Endothelial cell of umbilical vein (primary cell): ENCODE data around the gene IGFL2.

Experiments
- MYC ChIP-seq: IDR thresholded peaks from one replicate; pipeline ENCODE4 v1.6.1; 2011; ENCODE audit warnings: mild to moderate bottlenecking, low read depth, low read length
- POLR2AphosphoS5 ChIP-seq: IDR thresholded peaks from 2 replicates; pipeline ENCODE4 v1.6.1; 2012; ENCODE audit warnings: low read depth, mild to moderate bottlenecking, control low read depth, low read length, moderate library complexity; ENCODE audit not compliant: insufficient read depth
- TF ChIP-seq, protein P1 (sequence below), 2 donors: IDR thresholded peaks; 1 replicate in 1 of 2; 2 replicates in 1 of 2; pipeline ENCODE4 v1.5.1; 2011; ENCODE audit warnings: low read length in 2 of 2, mild to moderate bottlenecking in 2 of 2, moderate library complexity in 2 of 2, control low read depth in 1 of 2, inconsistent platforms in 1 of 2, low read depth in 1 of 2; ENCODE audit not compliant: insufficient read depth in 1 of 2; ENCODE audit errors: extremely low read depth in 1 of 2

DNA sequence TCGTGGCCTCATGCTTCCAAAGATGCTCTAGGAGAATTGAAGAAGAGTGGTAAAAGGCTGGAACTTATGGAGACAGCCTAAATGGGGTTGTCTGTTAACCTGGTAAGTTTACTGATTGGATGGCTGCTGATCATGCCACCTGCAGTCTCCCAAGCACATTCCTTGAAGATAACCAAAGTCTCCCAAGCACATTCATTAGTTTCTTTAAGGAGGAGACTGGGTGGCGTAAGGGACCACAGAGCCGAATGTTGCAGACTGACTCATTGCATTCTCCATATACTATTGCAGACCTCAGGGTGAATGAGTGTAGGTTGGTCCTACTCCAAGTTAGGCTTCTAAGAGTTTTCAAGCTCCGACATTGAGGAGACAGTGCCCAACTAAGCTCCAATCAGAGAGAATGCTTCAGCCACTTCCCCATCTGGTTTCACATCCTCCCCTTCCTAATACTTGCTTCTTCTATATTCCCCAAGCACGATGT is 23.4 kb upstream of the IGFL2 start, which contains the start of gene IGFL3:
- TF ChIP-seq POLR2AphosphoS5 (no peak), MYC (no peak)
- TF ChIP-seq, protein P1, sequence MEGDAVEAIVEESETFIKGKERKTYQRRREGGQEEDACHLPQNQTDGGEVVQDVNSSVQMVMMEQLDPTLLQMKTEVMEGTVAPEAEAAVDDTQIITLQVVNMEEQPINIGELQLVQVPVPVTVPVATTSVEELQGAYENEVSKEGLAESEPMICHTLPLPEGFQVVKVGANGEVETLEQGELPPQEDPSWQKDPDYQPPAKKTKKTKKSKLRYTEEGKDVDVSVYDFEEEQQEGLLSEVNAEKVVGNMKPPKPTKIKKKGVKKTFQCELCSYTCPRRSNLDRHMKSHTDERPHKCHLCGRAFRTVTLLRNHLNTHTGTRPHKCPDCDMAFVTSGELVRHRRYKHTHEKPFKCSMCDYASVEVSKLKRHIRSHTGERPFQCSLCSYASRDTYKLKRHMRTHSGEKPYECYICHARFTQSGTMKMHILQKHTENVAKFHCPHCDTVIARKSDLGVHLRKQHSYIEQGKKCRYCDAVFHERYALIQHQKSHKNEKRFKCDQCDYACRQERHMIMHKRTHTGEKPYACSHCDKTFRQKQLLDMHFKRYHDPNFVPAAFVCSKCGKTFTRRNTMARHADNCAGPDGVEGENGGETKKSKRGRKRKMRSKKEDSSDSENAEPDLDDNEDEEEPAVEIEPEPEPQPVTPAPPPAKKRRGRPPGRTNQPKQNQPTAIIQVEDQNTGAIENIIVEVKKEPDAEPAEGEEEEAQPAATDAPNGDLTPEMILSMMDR (IDR thresholded peaks at IDR 0.05; ENCODE audit: extremely low read depth in 1 of 2, insufficient read depth in 1 of 2, low read depth in 1 of 2, low read length in 2 of 2): no peak
